Fibroblast of skin of left biceps (primary cell): Measurements from ENCODE around the gene SYNE1.
A peak's percentile ranks its signal among the peaks of the same experiment; 100 is the strongest.
"Not testable (repeated sequence)": the region's sequence is repeated elsewhere in the genome, so short reads cannot be mapped to it uniquely, and the experiment has no call there.

Source experiments
- DNase-seq, 2 experiments: peaks; one replicate each; pipeline ENCODE4 v3.0.0-alpha.2; 2013; ENCODE audit warnings: low read depth in 2 of 2

Gene SYNE1, protein sequence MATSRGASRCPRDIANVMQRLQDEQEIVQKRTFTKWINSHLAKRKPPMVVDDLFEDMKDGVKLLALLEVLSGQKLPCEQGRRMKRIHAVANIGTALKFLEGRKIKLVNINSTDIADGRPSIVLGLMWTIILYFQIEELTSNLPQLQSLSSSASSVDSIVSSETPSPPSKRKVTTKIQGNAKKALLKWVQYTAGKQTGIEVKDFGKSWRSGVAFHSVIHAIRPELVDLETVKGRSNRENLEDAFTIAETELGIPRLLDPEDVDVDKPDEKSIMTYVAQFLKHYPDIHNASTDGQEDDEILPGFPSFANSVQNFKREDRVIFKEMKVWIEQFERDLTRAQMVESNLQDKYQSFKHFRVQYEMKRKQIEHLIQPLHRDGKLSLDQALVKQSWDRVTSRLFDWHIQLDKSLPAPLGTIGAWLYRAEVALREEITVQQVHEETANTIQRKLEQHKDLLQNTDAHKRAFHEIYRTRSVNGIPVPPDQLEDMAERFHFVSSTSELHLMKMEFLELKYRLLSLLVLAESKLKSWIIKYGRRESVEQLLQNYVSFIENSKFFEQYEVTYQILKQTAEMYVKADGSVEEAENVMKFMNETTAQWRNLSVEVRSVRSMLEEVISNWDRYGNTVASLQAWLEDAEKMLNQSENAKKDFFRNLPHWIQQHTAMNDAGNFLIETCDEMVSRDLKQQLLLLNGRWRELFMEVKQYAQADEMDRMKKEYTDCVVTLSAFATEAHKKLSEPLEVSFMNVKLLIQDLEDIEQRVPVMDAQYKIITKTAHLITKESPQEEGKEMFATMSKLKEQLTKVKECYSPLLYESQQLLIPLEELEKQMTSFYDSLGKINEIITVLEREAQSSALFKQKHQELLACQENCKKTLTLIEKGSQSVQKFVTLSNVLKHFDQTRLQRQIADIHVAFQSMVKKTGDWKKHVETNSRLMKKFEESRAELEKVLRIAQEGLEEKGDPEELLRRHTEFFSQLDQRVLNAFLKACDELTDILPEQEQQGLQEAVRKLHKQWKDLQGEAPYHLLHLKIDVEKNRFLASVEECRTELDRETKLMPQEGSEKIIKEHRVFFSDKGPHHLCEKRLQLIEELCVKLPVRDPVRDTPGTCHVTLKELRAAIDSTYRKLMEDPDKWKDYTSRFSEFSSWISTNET (N-terminal part only)

DNA sequence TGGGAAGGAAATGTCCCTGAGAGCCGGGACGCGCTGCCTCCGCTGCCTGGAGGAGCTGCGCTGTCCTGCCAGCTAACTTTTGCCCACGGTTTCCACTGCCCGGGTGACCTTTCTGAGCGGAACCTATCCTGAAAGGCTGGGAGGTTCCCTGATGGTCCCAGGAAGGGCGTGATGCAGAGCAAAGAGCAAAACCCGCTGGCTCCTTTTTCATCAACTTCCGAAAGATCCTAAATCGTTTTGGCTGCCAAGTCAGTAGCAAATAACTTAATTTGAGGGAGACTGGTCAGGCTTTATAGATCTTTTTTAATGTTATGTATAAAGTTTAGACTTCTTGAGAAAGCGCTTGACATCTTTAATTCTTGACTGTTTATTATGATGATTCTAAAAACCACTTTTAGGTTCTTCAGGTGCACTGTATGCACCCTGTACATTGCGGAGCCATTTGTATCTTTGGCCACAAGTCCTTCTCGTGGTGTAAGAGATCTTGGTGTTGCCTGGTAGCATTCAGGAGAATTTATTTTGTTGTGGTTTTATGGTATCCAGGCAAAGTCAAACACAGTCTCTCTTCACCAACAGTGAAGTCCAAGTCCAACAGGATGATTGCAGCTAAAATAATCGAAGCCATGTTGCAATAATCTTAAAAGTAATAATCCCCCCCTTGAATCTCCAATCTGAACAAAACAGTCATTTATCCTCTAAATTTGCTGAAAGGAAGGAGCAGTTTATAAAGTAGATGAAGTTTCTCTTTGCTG lies at the start of gene SYNE1:
TSS of gene SYNE1 (minus strand) at position 67 of the 752 bp plus-strand sequence. CDS start 9,031 bp downstream, outside the sequence.
- DNase-seq: no peak

- no peak for DNase-seq
These were observed 48.7 kb upstream of the SYNE1 start for GRCh38 chr6:152685819-152686218.

GRCh38 chr6:152682935-152683334 lies 45.8 kb upstream of the SYNE1 start:
- DNase-seq: not testable (repeated sequence)

- no peak for DNase-seq
These were observed 45.0 kb upstream of the SYNE1 start for GRCh38 chr6:152682141-152682540.

DNA sequence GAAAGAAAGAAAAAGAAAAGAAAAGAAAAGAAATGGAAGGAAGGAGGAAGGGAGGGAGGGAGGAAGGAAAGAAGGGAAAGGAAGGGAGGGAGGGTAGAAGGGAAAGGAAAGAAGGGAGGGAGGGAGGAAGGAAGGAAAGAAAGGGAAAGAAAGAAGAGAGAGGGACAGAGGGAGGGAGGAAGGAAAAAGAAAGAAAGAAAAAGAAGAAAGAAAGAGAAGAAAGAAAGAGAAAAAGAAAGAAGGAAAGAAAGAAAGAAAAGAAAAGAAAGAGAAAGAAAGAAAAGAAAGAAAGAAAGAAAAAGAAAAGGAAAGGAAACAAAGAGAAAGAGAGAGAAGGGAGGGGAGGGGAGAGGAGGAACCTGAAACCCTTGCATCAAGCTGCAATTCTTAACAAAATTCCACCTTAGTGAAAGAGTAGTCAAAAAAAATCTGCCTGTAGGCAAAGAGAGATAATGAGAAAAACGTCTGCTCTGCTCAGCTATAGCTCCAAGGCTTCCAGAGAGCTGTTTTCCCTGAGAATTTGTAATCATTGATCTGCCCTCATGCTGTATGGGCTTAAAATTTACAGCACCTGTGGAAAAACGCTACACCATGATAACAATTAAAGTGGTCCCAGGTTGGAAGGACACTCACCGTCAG lies 43.8 kb upstream of the SYNE1 start:
- DNase-seq: no peak

- DNase-seq: no peak
These were observed 43.0 kb upstream of the SYNE1 start for GRCh38 chr6:152680151-152680550.

DNA sequence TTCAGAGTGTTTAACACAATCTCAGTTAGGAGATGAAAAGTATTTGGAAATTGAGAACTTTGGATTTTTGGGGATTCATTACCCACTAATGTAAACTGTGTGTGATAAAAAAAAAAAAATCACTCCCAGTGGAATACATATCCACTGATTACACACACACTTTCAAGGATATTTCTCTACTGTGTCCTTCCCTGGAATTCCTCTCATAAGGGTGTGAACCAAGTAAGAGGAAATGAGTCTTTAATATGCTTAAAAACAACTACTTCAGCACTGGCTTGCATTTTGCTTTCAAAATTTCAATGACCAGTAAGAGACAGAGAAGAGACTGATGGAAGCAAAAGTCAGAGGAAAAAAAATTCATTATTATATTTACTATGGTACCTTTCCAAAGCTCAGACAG lies 36.1 kb upstream of the SYNE1 start:
- DNase-seq: no peak

DNA sequence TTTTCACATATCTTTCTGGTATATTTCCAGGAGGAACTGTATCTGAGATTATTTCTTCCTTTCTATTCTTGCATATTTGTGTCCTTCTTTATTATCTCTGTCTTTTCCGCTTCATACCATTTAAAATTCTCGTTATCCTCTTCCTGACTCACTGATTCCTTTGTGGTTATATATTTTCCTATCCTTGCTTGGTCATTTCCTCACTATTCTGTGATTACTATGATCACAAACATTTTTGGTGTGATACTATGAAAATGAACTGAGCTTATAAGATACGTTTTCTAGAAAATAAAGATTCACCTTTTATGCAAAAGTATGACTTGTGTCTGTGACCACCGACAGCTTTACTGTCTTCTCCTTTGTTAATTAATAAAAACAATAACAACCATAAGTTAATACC lies 34.0 kb upstream of the SYNE1 start:
- DNase-seq: no peak

GRCh38 chr6:152669895-152670294 lies 32.7 kb upstream of the SYNE1 start:
- DNase-seq: no peak

GRCh38 chr6:152661776-152662175 lies 24.6 kb upstream of the SYNE1 start:
- DNase-seq: no peak

DNA sequence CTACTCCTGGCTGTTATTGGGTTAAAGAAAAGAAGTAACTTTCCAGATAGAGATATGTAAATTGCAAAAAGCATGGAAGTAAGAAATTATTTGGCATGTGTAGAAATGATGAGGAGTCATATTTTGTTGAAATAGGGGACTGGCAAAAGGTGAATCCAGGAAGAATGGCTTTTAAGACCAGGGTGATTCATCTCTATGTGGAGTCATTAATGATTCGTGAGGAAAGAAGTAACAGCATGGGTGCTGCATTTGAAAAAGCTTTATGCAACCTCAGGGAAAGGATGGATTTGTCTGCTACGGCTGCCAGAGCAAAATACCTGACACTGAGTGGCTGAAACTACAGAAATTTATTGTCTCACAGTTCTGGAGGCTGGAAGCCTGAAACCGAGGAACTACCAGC lies 14.8 kb upstream of the SYNE1 start:
- no peak for DNase-seq

DNA sequence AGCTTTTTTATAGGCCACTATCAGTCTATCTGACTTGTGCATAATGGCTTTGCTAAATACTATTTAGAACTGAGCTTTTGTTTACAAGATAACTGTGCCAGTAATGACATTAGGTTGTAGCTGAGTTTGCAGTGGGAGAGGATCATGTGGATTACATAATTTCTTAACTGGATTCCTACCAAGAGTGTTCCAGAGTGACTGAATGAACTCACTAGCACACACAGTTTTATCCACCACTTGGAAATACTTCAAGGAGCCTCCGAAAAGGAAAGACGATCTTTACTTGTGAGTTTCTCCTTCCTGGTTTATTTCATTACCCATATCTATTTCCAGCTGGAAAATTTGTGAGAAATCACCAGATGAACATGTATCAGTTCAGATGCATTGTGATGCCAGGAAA lies 10.9 kb upstream of the SYNE1 start:
- no peak for DNase-seq

DNA sequence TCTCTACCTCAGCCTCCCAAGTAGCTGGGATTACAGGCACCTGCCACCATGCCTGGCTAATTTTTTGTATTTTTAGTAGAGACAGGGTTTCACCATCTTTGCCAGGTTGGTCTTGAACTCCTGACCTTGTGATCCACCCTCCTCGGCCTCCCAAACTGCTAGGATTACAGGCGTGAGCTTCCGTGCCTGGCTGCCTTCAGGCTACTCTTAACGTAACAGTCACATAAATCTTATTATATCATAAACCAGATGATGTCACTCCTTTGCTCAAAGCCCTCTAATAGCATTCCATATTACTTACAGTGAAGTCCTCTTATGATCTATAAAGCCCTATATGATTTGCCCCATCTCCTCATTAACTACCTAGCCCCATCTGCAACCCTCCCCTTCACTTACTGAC lies 9.6 kb upstream of the SYNE1 start:
- not testable (repeated sequence) for DNase-seq

DNA sequence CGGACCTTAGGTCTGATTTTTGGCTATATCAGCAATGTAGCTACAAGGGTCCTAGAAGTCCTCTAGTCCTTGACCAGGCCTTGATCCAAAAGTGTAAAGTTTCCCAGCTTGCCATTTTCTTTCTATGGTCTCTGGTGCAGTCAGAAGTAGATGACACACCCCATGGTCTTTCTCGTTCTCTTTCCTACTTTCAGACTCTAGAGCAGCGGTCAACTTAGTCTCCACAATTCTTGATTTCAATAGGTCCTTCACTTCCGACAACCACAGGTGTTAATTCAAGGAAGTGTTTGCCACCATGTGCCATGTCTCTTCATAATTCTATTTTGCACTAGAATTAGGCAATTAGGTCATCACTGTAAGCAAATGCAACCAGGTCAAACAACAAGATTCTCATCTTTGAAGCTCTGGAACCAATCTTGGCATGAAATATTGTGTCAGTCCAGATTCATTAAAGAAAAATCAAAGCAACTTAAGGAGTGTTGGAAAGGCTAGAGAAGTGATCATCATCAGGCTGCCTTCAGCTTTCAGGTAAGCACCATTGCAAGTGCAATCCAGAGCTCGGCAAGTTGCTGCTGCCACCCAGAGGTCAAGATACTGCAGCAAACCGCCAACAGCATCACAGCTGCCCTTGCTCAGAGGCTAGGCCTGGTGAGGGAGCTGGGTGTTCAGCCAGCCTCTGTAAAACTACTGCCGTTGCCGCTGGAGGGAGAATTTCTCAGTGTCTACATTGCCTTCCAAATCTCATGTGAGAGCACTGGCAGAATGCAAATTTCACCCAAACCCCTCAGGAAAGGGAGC lies 5.6 kb upstream of the SYNE1 start:
- DNase-seq: peak; percentile 7 to 17

DNA sequence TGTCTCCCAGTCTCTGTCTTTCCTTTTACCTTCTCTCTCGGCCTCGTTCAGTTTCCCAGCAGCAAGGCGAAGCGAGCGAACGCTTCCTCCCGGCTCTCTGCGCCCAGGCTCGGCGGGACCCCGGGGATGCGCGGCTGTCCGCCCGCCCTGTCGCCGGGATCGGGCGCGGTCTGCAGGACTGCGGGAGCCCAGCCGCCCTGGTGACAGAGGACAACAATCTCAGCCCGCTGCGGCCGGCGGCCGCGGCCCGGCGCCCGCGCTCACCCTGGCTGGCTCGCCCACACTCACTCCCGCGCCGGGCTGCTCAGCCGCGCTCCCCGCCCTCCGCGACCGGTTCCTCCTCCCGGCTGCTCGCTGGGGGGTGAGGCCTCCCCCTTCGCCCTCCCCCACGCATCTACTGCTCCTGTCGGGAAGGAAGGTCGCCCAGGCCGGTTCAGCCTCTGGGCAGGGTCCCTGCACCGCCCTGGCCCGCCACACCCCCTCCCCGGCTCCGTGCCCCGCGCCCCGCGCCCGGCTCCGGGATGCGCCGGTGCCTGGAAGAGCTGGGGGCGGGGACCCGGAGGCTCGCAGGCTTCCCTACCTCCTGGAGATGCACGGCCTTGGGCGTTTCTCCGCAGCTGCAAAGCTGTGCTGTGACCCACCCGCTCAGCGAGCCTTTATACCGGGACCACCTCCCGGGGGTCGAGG lies 410 bp downstream of the SYNE1 start:
- DNase-seq: peak in 1 of 2 experiments; percentile 3

DNA sequence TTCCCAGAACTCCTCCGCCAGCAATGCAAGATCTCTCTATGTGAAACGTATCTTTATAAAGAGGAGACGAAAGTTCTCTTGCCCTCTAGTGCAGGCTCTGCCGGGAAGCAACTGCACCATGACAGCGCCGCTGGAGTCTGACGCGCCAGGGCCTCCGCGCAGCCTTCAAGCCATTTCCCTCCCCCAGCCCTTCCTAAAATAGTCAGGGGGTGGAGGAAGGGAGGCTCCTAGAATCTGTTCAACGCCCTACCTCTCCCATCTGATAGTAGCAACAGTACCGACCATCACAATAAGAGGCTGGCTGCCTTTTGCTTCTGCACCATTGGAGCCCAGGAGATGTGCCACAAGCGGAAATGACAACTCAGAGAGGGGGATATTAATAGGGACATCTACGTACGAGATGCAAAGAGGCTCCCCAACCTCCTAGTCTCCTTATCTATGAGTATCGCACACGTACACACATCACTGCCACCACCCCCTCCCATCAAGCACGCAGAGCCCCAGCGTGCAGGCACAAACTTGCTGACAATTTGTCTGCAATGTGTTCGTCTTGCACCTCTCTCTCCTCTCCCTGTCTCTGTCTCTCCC lies 1.0 kb downstream of the SYNE1 start:
- peak in 1 of 2 experiments; percentile 5 for DNase-seq

GRCh38 chr6:152634773-152635172 lies 2.4 kb downstream of the SYNE1 start:
- no peak for DNase-seq

GRCh38 chr6:152632121-152632782 lies 4.9 kb downstream of the SYNE1 start:
- DNase-seq: no peak

- DNase-seq: no peak
These were observed 5.8 kb downstream of the SYNE1 start for GRCh38 chr6:152631376-152631775.
